ENCODE data around the gene LRP8. TPM values are rescaled to one million over a fixed set of nuclear protein-coding genes. Genes with fewer than 3 reads are reported as not detected.
A peak's percentile ranks its signal among the peaks of the same experiment; 100 is the strongest.

LRP8 gene
- total and polyA plus RNA-seq, 4 donors = 0.15 to 0.75 (median 0.29) TPM

DNA sequence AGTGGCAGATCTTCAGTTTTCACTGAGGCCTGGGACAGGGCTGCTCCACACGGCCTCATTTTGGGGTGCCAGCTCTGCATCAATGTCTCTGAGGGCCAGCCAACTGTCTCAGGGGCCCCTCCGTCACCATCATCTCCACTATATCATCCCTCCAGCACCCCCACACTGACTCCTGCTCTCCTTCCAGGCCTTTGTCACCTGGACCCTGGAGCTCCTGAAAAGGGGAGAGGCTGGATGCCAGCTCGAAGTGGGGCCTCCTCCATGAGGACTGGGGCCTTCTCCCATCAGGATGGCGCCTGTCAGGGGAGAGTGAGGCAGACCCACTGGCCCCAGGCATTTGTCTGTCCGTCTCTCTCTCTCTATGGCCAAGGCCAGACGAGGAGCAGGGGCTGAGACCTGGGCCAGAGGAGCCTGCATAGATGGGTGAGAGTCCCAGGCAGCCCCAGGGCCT, 44.7 kb upstream of the LRP8 start (continued):
- TF ChIP-seq, protein P1, sequence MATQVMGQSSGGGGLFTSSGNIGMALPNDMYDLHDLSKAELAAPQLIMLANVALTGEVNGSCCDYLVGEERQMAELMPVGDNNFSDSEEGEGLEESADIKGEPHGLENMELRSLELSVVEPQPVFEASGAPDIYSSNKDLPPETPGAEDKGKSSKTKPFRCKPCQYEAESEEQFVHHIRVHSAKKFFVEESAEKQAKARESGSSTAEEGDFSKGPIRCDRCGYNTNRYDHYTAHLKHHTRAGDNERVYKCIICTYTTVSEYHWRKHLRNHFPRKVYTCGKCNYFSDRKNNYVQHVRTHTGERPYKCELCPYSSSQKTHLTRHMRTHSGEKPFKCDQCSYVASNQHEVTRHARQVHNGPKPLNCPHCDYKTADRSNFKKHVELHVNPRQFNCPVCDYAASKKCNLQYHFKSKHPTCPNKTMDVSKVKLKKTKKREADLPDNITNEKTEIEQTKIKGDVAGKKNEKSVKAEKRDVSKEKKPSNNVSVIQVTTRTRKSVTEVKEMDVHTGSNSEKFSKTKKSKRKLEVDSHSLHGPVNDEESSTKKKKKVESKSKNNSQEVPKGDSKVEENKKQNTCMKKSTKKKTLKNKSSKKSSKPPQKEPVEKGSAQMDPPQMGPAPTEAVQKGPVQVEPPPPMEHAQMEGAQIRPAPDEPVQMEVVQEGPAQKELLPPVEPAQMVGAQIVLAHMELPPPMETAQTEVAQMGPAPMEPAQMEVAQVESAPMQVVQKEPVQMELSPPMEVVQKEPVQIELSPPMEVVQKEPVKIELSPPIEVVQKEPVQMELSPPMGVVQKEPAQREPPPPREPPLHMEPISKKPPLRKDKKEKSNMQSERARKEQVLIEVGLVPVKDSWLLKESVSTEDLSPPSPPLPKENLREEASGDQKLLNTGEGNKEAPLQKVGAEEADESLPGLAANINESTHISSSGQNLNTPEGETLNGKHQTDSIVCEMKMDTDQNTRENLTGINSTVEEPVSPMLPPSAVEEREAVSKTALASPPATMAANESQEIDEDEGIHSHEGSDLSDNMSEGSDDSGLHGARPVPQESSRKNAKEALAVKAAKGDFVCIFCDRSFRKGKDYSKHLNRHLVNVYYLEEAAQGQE (IDR thresholded peaks at IDR 0.05) = no peak
- TF ChIP-seq, protein P2, sequence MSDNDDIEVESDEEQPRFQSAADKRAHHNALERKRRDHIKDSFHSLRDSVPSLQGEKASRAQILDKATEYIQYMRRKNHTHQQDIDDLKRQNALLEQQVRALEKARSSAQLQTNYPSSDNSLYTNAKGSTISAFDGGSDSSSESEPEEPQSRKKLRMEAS (IDR thresholded peaks at IDR 0.05) = no peak
- TF ChIP-seq GABPA (IDR thresholded peaks at IDR 0.05 in 1 of 2, conservative IDR thresholded peaks at IDR 0.05 in 1 of 2) = no peak
- no peak for TF ChIP-seq YY1 (IDR thresholded peaks at IDR 0.05)

DNA sequence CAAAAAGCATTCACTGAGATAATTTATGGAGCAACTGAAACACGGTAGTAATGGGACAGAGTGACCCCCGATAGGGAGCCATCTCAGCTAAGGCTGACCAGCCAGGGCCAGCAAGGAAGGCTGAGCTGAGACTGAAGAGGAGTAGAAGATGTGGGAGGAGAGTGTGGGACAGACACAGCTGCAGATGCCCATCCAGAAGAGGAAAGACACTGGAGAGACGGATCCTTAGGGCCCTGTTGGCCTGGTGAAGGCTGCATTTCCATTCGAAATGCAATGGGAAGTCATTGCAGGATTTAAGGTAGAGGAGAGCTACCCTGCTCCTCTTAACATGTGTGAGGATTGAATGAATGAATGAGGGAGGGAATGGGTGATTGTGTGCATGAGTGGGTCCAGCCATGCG, 44.0 kb upstream of the LRP8 start:
- no peaks in the 10 kb centered on the region for H3K27me3 ChIP-seq (ENCODE audit: control insufficient read depth in 4 of 4, insufficient read depth in 4 of 4, low read length in 3 of 4)
- H3K9me3 ChIP-seq (ENCODE audit: control insufficient read depth in 4 of 4, low read length in 3 of 4) = no peaks in the 10 kb centered on the region
- no peaks in the 10 kb centered on the region for H3K36me3 ChIP-seq (ENCODE audit: control insufficient read depth in 4 of 4, insufficient read depth in 3 of 4, low read depth in 1 of 4, low read length in 3 of 4)
- TF ChIP-seq GABPA (IDR thresholded peaks at IDR 0.05 in 1 of 2, conservative IDR thresholded peaks at IDR 0.05 in 1 of 2) (no peak), FOXA1 (IDR thresholded peaks at IDR 0.05) (no peak), RAD21 (IDR thresholded peaks at IDR 0.05) (no peak), FOXA2 (IDR thresholded peaks at IDR 0.05) (no peak)
- TF ChIP-seq, protein P3, sequence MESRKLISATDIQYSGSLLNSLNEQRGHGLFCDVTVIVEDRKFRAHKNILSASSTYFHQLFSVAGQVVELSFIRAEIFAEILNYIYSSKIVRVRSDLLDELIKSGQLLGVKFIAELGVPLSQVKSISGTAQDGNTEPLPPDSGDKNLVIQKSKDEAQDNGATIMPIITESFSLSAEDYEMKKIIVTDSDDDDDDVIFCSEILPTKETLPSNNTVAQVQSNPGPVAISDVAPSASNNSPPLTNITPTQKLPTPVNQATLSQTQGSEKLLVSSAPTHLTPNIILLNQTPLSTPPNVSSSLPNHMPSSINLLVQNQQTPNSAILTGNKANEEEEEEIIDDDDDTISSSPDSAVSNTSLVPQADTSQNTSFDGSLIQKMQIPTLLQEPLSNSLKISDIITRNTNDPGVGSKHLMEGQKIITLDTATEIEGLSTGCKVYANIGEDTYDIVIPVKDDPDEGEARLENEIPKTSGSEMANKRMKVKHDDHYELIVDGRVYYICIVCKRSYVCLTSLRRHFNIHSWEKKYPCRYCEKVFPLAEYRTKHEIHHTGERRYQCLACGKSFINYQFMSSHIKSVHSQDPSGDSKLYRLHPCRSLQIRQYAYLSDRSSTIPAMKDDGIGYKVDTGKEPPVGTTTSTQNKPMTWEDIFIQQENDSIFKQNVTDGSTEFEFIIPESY (IDR thresholded peaks at IDR 0.05) = no peak
- WGBS = 87% methylated on average over 5 of the region's 5 CpGs
- no peak overlapping the region for H3K27ac ChIP-seq (ENCODE audit: low read depth in 1 of 2, low read length in 2 of 2)
- no peaks in the 10 kb centered on the region for H3K4me1 ChIP-seq (ENCODE audit: control insufficient read depth in 4 of 4, insufficient read depth in 4 of 4, low read length in 3 of 4)
- peak; percentile 16 for DNase-seq (ENCODE audit: low spot score)
- no peak overlapping the region for H3K4me3 ChIP-seq (ENCODE audit: low read depth in 1 of 3, low read length in 3 of 3)
- H3K9ac ChIP-seq (ENCODE audit: low read depth in 1 of 2, low read length in 2 of 2) = no peak overlapping the region

DNA sequence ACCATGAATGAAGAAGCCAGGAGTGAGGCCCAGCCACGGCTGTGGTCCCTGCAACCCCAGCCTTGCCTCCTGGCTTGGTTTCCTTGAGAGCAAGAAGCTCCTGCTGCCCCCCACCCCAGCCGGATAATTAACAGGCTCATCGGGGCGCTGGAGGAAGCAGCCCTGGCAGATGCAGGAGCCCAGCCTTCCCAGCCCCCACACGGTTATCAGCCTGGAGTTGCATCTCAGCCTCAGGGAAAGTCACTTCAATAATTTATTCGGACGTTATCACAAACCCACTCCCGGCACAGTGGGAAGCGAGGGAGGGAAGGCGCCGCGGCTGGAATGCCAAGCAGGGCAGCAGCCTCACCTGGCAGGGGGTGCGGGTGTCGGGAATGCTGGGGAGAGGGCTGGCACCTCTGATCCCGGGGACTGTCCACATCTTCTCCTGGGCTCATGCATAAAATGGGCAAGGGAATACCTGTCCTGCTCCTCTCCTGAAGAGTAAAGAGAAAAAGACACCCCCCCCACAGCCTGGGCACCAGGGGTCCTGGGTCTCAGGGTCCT, 43.3 kb upstream of the LRP8 start:
- WGBS = 48% methylated on average over 15 of the region's 15 CpGs
- H3K9ac ChIP-seq (ENCODE audit: low read depth in 1 of 2, low read length in 2 of 2) = no peak overlapping the region
- DNase-seq (ENCODE audit: low spot score) = peak; percentile 29
- no peak overlapping the region for H3K4me3 ChIP-seq (ENCODE audit: low read depth in 1 of 3, low read length in 3 of 3)
- no peaks in the 10 kb centered on the region for H3K36me3 ChIP-seq (ENCODE audit: control insufficient read depth in 4 of 4, insufficient read depth in 3 of 4, low read depth in 1 of 4, low read length in 3 of 4)
- H3K9me3 ChIP-seq (ENCODE audit: control insufficient read depth in 4 of 4, low read length in 3 of 4) = no peaks in the 10 kb centered on the region
- H3K27me3 ChIP-seq (ENCODE audit: control insufficient read depth in 4 of 4, insufficient read depth in 4 of 4, low read length in 3 of 4) = no peaks in the 10 kb centered on the region
- H3K27ac ChIP-seq (ENCODE audit: low read depth in 1 of 2, low read length in 2 of 2) = no peak overlapping the region
- no peaks in the 10 kb centered on the region for H3K4me1 ChIP-seq (ENCODE audit: control insufficient read depth in 4 of 4, insufficient read depth in 4 of 4, low read length in 3 of 4)
- TF ChIP-seq, protein P4, sequence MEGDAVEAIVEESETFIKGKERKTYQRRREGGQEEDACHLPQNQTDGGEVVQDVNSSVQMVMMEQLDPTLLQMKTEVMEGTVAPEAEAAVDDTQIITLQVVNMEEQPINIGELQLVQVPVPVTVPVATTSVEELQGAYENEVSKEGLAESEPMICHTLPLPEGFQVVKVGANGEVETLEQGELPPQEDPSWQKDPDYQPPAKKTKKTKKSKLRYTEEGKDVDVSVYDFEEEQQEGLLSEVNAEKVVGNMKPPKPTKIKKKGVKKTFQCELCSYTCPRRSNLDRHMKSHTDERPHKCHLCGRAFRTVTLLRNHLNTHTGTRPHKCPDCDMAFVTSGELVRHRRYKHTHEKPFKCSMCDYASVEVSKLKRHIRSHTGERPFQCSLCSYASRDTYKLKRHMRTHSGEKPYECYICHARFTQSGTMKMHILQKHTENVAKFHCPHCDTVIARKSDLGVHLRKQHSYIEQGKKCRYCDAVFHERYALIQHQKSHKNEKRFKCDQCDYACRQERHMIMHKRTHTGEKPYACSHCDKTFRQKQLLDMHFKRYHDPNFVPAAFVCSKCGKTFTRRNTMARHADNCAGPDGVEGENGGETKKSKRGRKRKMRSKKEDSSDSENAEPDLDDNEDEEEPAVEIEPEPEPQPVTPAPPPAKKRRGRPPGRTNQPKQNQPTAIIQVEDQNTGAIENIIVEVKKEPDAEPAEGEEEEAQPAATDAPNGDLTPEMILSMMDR (IDR thresholded peaks at IDR 0.05; ENCODE audit: low read depth, low read length, missing input control) = no peak
- TF ChIP-seq EGR1 (IDR thresholded peaks at IDR 0.05; ENCODE audit: low read depth in 2 of 2) (no peak), FOXA2 (IDR thresholded peaks at IDR 0.05) (no peak), HNF4A (conservative IDR thresholded peaks at IDR 0.05) (no peak), GABPA (IDR thresholded peaks at IDR 0.05 in 1 of 2, conservative IDR thresholded peaks at IDR 0.05 in 1 of 2) (no peak), SP1 (IDR thresholded peaks at IDR 0.05) (no peak), JUND (IDR thresholded peaks at IDR 0.05) (no peak), YY1 (IDR thresholded peaks at IDR 0.05) (no peak), RXRA (IDR thresholded peaks at IDR 0.05) (no peak), FOXA1 (IDR thresholded peaks at IDR 0.05) (no peak), HNF4G (IDR thresholded peaks at IDR 0.05) (no peak), TAF1 (conservative IDR thresholded peaks at IDR 0.05) (no peak)
- TF ChIP-seq, protein P3 (IDR thresholded peaks at IDR 0.05) = no peak
- TF ChIP-seq, protein P1 (IDR thresholded peaks at IDR 0.05) = no peak
